Ishikawa (cell line): Measurements from ENCODE around the gene KIF13A.

Experiments used
- CEBPB ChIP-seq: IDR thresholded peaks from 2 replicates; pipeline ENCODE4 v1.6.1; 2012
- CREB1 ChIP-seq: IDR thresholded peaks from 2 replicates; pipeline ENCODE4 v1.6.1; 2012; ENCODE audit warnings: low read depth
- EGR1 ChIP-seq: IDR thresholded peaks from 2 replicates; pipeline ENCODE4 v1.6.1; 2012
- EP300 ChIP-seq: IDR thresholded peaks from 2 replicates; pipeline ENCODE4 v1.6.1; 2012; ENCODE audit warnings: borderline replicate concordance
- FOXM1 ChIP-seq: IDR thresholded peaks from 2 replicates; pipeline ENCODE4 v1.6.1; 2012; ENCODE audit warnings: low read depth, borderline replicate concordance
- MAX ChIP-seq: IDR thresholded peaks from 2 replicates; pipeline ENCODE4 v1.6.1; 2012
- NFIC ChIP-seq: IDR thresholded peaks from 2 replicates; pipeline ENCODE4 v1.6.1; 2012
- RAD21 ChIP-seq: IDR thresholded peaks from 2 replicates; pipeline ENCODE4 v1.6.1; 2012; ENCODE audit warnings: low read depth
- REST ChIP-seq: IDR thresholded peaks from 2 replicates; pipeline ENCODE4 v1.6.1; 2012; ENCODE audit warnings: low read depth, mild to moderate bottlenecking
- TAF1 ChIP-seq: IDR thresholded peaks from 2 replicates; pipeline ENCODE4 v1.6.1; 2012; ENCODE audit warnings: low read depth, mild to moderate bottlenecking
- TCF12 ChIP-seq: IDR thresholded peaks from 2 replicates; pipeline ENCODE4 v1.6.1; 2012; ENCODE audit warnings: low read depth
- TEAD4 ChIP-seq: IDR thresholded peaks from 2 replicates; pipeline ENCODE4 v1.6.1; 2012
- USF1 ChIP-seq: IDR thresholded peaks from 2 replicates; pipeline ENCODE4 v1.6.1; 2012
- YY1 ChIP-seq: IDR thresholded peaks from 2 replicates; pipeline ENCODE4 v1.6.1; 2012; ENCODE audit warnings: low read depth
- ZBTB7A ChIP-seq: IDR thresholded peaks from 2 replicates; pipeline ENCODE4 v1.6.1; 2012; ENCODE audit warnings: low read depth

Gene KIF13A

GRCh38 chr6:17962436-17963031 lies 24.9 kb downstream of the KIF13A start:
- no peak for TF ChIP-seq EP300
- TF ChIP-seq EGR1 = no peak
- no peak for TF ChIP-seq ZBTB7A
- no peak for TF ChIP-seq TCF12
- no peak for TF ChIP-seq MAX
- TF ChIP-seq RAD21 = no peak
- no peak for TF ChIP-seq TAF1
- no peak for TF ChIP-seq CREB1
- no peak for TF ChIP-seq REST
- no peak for TF ChIP-seq NFIC
- TF ChIP-seq YY1 = no peak

GRCh38 chr6:17959302-17959701 lies 28.1 kb downstream of the KIF13A start:
- no peak for TF ChIP-seq TAF1
- TF ChIP-seq RAD21 = no peak
- no peak for TF ChIP-seq TEAD4

- TF ChIP-seq ZBTB7A = no peak
- no peak for TF ChIP-seq NFIC
- no peak for TF ChIP-seq CEBPB
- TF ChIP-seq EGR1 = no peak
- TF ChIP-seq RAD21 = no peak
- no peak for TF ChIP-seq FOXM1
- TF ChIP-seq MAX = no peak
- no peak for TF ChIP-seq TCF12
- no peak for TF ChIP-seq USF1
- TF ChIP-seq EP300 = no peak
- TF ChIP-seq TEAD4 = no peak
Observed at GRCh38 chr6:17957904-17958620, 29.4 kb downstream of the KIF13A start.

- TF ChIP-seq TAF1 (no peak), TEAD4 (no peak), RAD21 (no peak)
Observed at GRCh38 chr6:17957498-17957897, 29.9 kb downstream of the KIF13A start.

- no peak for TF ChIP-seq TAF1
- TF ChIP-seq TEAD4 = no peak
- no peak for TF ChIP-seq TCF12
Observed at GRCh38 chr6:17957086-17957485, 30.3 kb downstream of the KIF13A start.

- TF ChIP-seq REST = no peak
- no peak for TF ChIP-seq CREB1
- no peak for TF ChIP-seq FOXM1
- no peak for TF ChIP-seq EGR1
Observed at GRCh38 chr6:17950095-17950494, 37.3 kb downstream of the KIF13A start.

GRCh38 chr6:17949168-17949567 lies 38.3 kb downstream of the KIF13A start:
- TF ChIP-seq TAF1 (no peak), YY1 (no peak), TEAD4 (no peak), TCF12 (no peak)
